HG02938 (cell line): ENCODE measurements around the gene ACOXL.

Experiments used
- ATAC-seq: cut with Tn5 transposase; IDR thresholded peaks from one replicate; pipeline ENCODE4 v1.9.1; 2021; ENCODE audit warnings: mild to moderate bottlenecking, moderate library complexity; ENCODE audit not compliant: unreplicated experiment

Gene ACOXL

DNA sequence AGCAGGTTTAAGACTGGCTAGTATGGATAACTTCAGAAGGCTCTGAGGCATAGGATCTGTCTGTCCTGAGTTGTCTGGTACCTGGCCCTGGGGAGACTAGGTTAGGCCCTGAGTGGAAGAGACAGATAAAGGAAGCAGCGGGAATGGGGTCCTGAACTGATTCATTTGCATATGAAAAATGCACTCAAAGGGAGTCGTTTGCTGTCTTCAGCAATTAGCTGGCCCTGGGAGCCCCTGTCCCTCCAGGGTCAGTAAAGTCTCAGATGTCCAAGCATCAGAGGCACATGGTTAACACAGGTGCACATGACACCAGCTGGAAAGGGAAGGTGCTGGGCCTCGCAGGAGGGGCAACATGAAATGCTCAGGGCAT is 172.4 kb downstream of the ACOXL start:
- ATAC-seq, result no peak

DNA sequence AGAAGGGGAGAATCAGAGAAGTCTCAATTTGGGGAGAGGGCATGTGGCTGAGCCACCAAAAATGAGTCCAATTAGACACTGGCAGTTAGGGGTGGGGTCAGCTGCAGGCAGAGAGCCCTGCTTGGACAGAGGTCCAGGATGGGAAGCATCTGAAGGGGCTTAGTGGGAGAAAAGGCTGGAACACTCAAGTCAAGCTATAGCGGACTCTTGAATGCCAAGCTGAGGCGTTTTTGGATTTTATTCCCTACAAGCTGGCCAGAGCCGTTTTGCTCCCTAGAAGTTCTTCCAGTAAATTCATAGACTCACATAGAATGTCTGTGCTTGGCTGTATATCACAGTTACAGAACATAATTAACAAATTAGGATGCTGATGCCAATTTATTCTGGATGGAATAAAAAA is 172.8 kb downstream of the ACOXL start:
- no peak for ATAC-seq

DNA sequence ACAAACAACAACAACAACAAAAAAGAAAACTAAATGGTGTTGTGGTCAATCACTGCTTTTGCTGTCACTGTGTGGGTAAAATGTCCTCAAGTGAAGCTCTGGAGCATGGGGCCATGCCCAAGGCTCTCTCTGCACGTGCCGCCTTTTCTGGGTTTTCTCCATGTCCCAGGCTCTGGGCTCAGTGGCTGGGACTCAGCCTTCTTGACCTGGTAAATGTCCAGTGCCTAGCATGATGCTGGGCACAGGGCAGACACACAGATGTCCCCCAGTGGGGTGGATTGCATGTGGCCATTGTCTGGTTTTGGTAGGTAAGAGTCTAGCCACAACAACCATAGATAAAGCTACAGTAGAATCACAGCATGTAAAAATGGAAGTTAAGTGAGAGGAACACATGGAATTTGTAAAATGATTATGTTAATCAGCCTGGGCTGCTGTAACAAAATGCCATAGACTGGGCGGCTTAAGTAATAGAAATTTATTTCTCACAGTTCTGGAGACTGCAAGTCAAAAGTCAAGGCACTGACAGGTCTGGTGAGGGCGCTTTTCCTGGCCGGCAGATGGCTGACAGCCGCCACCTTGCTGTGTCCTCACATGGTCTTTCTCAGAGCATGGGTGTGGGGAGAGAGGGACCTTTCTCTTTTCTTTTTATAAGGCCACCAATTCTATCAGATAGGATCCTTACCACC is 174.4 kb downstream of the ACOXL start:
- ATAC-seq, result no peak

DNA sequence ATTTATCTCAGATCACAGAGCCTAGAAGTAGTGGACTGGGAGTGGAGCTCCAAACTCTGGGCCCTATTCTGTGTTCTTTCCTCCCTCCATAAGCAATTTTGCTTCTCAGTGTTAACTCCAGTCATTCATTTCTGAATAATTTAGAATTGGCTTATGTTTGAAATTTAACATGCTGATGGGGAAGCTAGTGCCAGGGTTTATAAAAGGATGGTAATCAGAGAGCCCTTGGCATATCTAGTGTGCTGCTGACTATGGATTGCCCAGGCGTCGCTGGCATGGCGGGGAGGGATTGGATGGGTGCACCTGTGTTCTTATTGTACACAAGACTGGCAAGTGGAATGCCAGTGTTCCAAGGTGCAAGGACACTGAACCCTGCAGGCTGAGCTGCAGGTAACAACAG is 177.1 kb downstream of the ACOXL start:
- ATAC-seq, result no peak

DNA sequence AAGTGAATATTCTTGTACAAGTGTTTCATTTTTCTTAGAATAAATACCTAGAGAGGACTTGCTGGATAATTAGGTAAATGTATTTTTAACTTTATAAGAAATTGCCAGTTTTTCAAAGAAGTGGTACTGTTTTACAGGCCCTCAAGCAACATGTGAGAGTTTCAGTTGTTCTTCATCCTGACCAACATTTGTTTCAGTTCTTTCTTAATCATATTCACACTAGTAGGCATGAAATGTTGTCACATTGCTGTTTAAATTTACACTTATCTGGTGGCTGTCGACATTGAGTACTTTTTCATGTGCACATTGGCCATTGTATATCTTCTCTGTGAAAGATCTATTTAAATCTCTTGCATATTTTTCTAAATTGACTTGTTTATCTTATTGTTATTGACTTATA is 178.1 kb downstream of the ACOXL start:
- ATAC-seq, result no peak

DNA sequence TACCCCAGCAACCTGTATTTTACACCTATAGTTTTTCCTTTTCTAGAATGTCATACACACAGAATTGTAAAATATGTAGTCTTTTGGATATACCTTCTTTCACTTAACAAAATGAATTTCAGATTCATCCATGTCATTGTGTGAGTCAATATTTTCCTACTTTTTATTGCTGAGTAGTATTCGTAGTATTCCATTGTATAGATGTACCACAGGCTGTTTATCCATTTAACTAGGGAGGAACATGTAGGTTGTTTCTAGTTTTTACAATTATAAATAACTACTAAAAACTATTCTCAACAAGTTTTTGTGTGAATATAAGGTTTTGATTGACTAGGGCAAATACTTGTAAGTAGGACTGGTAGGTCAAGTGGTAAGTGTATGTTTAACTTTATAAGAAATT is 187.4 kb downstream of the ACOXL start:
- ATAC-seq, result no peak

DNA sequence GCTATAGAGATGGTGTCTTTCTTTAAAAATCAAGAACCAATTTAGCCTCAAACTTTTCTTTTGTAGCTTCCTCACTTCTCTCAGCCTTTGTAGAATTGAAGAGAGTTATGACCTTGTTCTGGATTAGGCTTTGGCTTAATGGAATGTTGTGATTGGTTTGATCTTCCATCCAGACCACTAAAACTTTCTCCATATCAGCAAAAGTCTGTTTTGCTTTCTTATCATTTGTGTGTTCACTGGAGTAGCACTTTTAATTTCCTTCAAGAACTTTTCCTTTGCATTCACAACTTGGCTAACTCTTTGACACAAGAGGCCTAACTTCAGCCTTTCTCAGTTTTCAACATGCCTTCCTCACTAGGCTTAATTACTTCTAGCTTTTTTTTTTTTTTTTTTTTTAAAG is 193.1 kb downstream of the ACOXL start:
- ATAC-seq, result no peak

DNA sequence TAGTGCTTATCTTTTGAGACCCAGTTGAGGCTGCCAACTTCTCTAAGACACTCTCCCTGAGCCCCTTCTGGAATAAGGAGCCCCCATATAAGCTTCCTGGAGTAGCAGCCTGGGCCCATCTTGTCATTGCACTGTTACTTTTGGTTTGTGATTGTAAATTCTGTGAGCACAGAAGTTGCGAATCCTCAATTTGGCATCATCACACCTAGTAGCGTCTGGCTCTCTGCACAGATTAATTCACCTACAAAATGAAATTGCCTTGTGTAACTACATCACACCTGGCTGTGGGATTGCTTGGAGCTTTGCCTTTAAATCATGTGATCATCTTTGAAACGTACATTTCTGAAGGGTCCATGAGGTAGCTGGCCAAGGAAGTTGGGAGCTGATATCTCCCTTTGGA is 195.2 kb downstream of the ACOXL start:
- ATAC-seq, result no peak

DNA sequence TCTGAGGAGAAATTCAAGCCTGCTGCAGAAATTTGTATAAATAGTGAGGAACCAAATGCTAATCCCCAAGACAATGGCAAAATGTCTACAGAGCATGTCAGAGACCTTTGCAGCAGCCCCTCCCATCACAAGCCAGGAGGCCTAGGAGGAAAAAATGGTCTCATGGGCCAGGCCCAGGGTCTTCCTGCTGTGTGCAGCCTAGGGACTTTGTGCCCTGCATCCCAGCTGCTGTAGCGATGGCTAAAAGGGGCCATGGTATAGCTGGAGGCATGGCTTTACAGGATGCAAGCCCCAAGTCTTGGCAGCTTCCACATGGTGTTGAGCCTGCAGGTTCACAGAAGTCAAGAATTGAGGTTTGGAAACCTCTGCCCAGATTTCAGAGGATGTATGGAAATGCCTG is 197.2 kb downstream of the ACOXL start:
- no peak for ATAC-seq

DNA sequence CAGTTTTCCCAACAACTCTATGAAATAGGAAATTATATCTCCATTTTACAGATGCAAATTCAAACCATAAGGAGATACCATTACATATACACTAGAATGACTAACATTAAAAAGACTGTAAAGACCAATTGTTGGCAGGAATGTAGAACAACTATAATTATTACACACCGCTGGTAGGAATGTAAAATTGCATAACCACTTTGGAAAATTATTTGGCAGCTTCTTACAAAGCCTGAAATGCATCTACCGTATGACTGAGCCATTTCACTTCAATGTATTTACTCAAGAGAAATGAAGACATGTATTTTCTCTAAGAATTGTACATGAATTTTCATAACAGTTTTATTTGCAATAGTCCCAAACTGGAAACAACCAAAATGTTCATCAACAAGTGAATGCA is 199.3 kb downstream of the ACOXL start:
- no peak for ATAC-seq

DNA sequence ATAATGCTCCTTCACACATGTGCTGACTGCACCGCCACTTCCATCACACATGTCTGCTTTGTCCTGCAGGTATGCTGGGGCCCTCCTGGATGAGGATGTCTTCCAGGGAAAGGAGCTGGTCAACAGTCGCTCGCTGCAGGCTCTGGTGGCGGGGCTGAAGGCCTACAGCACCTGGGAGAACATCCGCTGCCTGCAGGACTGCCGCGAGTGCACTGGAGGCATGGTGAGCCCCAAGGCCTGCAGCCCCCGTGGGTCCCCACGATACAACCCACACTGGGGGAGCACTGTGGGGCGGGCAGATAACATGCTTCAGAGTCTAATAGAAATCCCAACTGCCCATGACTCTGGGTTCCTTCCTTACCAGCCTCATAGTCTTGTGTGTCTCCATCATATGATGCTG is 201.0 kb downstream of the ACOXL start:
- ATAC-seq, result no peak

DNA sequence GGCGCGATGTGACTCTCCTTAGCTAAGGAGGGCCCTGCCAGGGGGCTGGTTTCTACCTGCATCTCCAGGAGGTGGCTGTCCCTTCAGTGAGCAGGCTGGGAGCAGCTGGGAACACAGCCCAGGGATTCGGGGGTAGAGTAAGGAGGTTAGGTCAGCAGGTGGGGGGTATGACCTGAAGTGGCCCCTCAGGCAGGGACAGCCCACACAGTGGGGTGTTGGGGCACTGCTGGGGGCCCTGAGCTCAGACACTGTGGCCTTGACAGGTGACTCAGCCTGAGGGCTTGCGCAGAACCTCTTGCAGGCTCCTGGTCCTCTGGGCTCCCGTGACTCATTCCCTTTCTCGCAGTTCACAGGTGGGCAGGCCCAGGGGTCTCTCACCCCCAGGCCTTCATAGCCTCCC is 202.6 kb downstream of the ACOXL start:
- ATAC-seq, result no peak

DNA sequence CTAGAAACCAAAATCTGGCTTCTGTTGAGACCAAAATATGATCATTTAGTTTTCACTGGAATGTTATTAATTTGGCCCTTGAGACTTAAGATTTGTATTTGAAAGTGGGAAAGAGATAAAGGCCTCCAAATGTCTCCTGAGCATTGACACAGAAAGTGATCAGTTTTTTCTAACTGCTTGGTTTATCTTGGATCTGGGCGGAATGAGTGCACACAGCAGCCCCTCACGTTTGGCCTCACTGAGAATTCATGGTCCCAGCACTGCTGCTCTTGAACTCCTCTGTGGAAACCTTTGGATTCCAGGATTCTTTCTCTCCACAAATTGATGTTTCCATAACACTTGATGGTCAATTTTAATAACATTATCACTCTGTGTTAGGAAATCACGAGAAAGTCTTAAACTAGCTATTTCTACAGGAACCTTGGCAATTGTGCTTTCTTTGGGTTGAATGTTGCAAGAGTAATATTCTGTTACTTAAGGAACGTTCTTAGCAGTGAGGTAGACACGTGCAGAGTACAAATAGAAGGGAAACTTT is 208.1 kb downstream of the ACOXL start:
- ATAC-seq, result no peak

DNA sequence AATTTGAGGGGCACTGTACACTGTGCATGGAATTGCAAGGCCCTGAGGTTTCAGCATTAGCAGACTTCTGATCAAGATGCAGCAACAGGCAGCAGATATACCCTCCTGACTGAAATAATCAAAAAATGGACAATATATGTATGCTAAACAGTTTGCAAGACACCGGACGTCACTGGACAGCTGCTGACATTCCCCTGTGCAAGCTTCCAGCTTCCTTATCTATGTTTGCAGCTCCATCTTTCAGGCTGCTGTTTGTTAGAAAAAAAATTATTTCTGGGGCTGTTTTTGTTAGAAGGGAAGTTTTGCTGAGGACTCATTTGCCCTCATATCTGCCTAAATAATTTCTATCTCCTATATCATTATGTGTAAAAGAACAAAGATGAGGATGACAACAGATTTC is 208.9 kb downstream of the ACOXL start:
- no peak for ATAC-seq

DNA sequence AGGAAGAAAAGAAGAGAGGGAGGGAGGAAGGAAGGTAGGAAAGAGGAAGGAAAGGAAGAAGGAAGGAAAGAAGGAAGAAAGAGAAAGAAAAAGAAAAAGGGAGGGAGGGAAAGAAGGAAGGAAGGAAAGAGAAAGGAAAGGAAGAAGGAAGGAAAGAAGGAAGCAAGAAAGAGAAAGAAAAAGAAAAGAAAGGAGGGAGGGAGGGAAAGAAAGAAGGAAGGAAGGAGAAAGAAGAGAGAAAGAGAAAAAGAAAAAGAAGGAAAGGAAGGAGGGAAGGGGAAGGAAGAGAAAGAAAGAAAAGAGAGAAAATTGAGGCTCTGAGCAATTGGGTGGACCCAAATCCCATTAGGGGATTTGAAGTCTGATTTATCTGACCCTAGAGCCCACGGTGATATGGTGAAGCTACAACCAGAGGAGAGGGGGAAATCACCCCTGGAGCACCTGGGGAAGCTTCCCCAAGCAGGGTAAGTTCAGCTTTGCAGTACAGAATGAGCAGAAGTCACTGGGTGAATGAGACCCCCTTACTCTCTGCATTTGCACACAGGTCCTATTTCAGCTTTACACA is 210.8 kb downstream of the ACOXL start:
- ATAC-seq, result no peak

DNA sequence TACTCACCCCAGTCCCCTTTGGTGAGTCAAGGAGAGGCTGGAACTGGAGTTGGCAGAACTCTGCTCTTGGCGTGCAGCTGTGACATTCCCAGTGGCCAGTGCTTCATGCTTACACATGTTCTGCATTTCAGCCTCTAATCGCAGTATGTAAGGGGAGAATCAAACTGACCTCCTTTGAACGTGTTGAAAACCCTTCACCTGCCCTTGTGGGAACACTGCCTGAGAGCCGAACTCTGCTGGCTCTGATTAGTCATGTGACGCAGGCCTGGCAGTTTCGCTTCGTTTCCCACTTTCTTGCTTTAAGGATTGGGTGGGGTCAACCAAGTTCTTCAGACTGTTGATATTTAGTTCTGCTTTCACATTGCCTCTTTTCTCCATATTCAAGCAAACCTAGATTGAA is 214.5 kb downstream of the ACOXL start:
- ATAC-seq, result no peak

DNA sequence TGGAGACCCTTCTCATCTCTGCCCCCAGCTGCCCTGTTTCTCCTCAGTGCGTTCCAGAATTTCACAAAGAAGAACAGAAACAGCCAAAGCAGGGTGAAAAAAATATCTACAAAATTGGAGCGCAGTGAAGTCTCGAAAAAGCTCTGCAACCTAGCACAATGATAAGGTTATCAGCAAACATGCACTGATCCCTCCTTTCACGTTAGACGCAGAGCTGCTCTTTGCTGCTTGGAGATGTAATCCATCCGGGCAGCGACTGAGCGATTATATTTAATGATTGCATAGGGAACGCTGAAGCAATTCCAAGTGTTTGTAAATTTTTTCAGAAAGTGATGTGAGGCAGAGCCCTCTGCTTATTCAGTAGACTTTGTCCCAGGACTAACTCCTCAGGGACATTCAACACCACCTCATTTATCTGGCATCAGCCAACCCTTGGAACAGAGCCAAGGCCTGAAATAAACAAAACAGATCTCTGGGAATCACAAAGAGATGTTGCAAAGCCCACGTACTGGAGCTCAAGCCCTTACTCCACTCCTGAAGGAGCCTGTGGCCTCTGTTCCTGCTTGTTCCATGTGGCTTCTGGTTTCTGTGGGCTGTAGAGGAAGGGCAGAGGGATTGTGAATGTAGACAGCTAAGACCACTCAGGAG is 215.8 kb downstream of the ACOXL start:
- ATAC-seq, result no peak

DNA sequence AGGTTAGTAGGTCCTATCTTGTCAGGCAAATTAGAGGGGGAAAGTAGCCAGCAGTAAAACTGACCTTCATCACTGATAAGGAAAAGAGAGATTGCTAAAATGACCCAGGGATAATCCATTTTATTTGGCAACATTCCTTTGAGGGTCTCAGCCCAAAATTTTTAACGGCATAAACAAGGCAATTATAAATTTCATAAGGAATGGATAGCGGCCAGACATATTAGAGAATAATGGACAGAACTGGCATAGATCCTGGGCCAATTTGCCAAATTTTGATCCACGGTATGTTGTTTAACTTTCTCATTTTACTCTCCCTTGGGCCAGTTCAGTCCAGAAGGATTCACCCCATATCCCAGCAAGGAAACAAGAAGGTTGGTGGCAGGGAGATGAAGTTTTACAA is 217.9 kb downstream of the ACOXL start:
- ATAC-seq, result no peak

DNA sequence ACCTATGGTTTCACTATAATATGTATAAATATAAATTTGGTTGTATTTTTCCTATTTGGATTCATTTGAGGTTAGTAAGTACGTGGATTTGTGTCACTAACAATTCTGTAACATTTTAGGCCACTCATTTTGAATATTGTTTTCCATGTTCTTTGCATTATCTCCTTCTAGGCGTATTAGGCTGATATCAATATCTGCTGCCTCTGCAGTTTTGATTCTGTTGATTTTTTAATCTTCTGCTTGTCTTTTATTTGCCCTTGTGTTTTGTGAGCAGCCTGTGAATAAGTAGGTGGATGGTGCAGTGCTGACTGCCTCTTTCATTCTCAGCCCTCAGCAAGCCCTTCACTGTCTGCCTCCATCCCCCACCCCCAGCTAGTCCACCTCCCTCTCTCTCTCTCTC is 222.7 kb downstream of the ACOXL start:
- no peak for ATAC-seq

DNA sequence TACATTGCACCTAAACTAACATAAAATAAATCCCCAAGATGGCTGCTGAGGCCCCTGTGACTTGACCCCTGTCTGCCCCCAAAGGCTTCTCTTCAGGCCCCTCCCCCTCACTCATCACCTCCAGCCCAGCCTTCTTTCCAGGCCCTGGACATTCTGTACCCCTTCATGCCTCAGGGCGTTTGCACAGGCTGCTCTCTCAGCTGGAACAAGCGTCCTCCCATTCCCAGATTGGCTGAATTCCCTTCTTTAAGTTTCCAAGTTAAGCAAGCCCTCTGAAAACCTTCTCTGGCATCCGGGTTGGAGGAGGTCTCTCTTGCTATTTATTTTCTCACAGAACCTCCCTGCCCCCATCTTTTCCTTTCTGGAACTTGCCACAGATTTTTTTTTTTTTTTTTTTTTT is 223.2 kb downstream of the ACOXL start:
- no peak for ATAC-seq

DNA sequence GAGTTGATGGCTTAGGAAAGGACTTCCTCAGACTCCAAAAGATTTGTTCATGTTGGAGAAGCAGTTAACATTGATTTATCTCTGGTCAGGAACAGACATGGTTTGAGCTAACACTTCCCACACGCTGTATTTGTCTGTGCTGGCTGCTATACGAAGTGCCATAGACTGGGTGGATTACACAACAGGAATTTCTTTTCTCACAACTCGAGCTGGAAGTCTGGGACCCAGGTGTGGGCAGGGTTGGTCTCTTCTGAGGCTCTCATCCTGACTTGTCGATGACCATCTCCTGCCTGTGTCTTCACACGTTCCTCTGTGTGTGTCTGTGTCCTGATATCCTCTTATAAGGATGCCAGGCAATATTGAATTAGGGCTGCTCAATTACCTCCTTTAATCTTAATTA is 224.9 kb downstream of the ACOXL start:
- no peak for ATAC-seq

DNA sequence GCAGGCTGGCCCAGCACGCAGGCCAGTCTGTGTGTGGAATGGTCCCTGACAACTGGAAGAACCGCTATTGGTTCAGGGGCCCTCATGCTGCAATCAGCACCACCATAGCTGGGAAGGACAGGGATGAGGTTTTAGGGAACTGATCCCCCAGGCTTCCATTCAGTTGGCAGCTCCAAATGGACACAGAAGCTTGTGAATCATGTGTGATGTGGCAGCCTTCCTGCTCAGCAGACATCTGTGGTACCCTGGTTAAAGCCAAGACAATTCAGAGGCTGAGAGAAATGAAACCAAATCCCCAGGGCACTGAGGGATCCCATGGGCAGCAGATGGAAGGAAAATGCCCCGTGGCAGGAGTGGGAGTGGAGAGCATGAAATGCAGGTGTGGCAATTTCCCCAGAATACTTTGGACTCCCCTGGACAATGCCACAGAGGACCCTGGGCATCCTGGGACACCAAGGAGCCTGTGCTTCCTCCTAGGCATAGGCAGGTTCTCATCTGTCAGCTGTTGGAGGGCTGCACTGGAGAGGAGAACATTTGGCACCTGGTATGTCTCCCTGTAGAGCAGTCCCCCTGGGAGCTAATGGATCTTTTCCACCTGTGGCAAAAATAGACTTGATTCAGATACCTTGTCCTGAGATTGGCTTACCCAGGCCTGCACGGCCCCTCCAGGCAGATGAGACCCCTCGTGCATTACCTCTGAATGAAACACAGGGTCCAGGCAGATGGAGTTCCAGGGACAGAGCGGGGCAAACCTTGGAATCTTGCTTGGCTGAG is 226.2 kb downstream of the ACOXL start:
- ATAC-seq, result no peak
